ENCODE results near the gene PDE5A.

GRCh38 chr4:119656342-119656741 lies 27.7 kb upstream of the PDE5A start:
- TF ChIP-seq POLR2A (IDR thresholded peaks at IDR 0.05; ENCODE audit: low read depth, low read length) (no peak), POLR2AphosphoS5 (IDR thresholded peaks at IDR 0.05; ENCODE audit: low read depth, low read length) (no peak)
